ENCODE results near the gene CST9.

The CST9 gene

DNA sequence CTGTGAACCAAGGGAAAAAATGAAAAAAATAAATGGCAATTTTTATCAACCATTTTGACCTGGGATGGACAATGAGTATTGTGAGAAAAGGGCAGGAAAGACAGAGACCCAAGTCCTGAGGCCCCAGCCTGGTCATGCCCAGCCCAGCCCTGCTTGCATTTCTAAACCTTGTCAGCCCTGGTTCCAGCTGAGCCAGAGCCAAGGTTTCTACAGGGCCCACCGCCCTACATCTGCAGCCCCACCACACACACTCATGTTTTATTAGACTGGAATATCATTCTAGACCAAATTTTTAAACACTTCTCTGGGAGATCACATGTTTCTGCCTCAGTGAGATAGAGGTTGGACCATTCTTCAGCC lies 36.8 kb downstream of the CST9 start:
- H3K9me3 ChIP-seq (ENCODE audit: severe bottlenecking) = no peaks in the 10 kb centered on the region
- ATAC-seq (ENCODE audit: low read depth) (no peak), DNase-seq (ENCODE audit: low spot score) (no peak)
- no peaks in the 10 kb centered on the region for H3K27me3 ChIP-seq (ENCODE audit: insufficient read depth, poor library complexity, severe bottlenecking)
- H3K36me3 ChIP-seq (ENCODE audit: low read depth) = no peaks in the 10 kb centered on the region
- no peak overlapping the region for H3K27ac ChIP-seq (ENCODE audit: poor library complexity, severe bottlenecking)
- H3K4me1 ChIP-seq (ENCODE audit: insufficient read depth, poor library complexity, severe bottlenecking) = no peaks in the 10 kb centered on the region
- no peak overlapping the region for H3K4me3 ChIP-seq (ENCODE audit: severe bottlenecking)
- TF ChIP-seq, protein P1, sequence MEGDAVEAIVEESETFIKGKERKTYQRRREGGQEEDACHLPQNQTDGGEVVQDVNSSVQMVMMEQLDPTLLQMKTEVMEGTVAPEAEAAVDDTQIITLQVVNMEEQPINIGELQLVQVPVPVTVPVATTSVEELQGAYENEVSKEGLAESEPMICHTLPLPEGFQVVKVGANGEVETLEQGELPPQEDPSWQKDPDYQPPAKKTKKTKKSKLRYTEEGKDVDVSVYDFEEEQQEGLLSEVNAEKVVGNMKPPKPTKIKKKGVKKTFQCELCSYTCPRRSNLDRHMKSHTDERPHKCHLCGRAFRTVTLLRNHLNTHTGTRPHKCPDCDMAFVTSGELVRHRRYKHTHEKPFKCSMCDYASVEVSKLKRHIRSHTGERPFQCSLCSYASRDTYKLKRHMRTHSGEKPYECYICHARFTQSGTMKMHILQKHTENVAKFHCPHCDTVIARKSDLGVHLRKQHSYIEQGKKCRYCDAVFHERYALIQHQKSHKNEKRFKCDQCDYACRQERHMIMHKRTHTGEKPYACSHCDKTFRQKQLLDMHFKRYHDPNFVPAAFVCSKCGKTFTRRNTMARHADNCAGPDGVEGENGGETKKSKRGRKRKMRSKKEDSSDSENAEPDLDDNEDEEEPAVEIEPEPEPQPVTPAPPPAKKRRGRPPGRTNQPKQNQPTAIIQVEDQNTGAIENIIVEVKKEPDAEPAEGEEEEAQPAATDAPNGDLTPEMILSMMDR (IDR thresholded peaks at IDR 0.05; ENCODE audit: poor library complexity, severe bottlenecking) = no peak

DNA sequence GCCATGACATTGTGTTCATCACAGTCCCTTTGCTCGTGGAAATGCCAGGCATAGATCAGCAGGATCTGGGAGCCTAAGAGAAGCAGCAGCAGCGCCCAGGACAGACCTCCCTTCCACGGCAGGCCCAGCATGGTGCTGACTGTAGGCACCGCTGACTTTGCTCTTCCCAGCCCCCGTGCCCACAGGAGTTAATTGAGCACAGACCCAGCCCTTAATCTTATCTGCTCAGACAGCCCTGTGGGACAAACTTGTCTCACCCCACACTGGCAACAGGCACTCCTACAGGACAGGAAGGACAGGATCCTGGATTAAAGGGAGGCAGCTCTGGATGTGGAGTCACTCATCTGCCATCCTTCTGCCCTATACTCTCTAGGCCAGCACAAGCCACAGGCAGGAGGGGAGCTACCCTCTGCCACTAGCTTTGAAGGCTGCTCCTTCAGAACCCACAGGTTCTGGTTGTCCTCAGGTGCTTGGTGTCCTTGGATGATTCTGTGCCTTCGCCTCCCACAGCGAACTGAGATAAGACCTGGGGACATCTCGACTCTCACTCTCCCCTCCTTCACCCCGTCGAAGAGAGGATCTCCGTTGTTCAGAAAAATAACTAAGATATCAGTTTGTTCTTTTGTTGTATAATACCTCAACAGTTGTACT lies 37.3 kb downstream of the CST9 start, which contains the start of gene CST9L:
Gene CST9L, minus strand, starts transcription at position 165 of the 651 bp plus-strand sequence. Its CDS starts 34 bp downstream, at position 131.
- Histone ChIP-seq H3K36me3 (ENCODE audit: low read depth) (no peaks in the 10 kb centered on the region), H3K27me3 (ENCODE audit: insufficient read depth, poor library complexity, severe bottlenecking) (no peaks in the 10 kb centered on the region), H3K4me1 (ENCODE audit: insufficient read depth, poor library complexity, severe bottlenecking) (no peaks in the 10 kb centered on the region), H3K9me3 (ENCODE audit: severe bottlenecking) (no peaks in the 10 kb centered on the region), H3K27ac (ENCODE audit: poor library complexity, severe bottlenecking) (no peak within 1 kb of the TSS), H3K4me3 (ENCODE audit: severe bottlenecking) (no peak within 1 kb of the TSS)
- TF ChIP-seq, protein P1 (IDR thresholded peaks at IDR 0.05; ENCODE audit: poor library complexity, severe bottlenecking) = no peak
- peak; percentile 17; the same call in 1 of the 3 replicates for ATAC-seq (ENCODE audit: low read depth)
- no peak for DNase-seq (ENCODE audit: low spot score)

DNA sequence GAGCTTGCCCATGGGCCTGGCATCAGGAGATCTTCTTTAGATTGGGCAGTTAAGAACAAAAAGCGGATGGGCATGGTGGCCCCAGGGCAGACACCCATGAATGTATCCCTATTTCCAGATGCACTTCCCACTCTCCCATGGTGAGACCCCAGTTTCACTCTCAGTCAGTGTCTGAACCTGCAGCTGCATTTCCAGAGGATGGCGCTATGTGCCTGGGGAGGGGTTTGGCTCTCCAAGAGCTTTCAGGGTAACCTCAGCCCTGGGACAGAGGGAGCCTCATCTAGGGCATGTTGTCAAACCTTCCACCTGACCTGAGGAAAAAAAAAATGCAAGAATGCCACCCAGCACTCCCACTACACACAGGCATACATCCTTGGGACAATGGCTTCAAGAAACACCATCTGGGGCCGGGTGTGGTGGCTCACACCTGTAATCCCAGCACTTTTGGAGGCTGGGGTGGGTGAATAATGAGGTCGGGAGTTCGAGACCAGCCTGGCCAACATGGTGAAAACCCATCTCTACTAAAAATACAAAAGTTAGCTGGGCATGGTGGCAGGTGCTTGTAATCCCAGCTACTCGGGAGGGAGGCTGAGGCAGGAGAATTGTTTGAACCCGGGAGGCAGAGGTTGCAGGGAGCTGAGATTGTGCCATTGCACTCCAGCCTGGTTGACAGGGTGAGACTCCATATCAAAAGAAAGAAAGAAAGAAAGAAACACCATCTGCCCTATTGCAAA lies 39.4 kb downstream of the CST9 start:
- Histone ChIP-seq H3K9me3 (ENCODE audit: severe bottlenecking) (peaks cover 8% of the 10 kb centered on the region), H3K27ac (ENCODE audit: poor library complexity, severe bottlenecking) (no peak overlapping the region), H3K27me3 (ENCODE audit: insufficient read depth, poor library complexity, severe bottlenecking) (no peaks in the 10 kb centered on the region), H3K36me3 (ENCODE audit: low read depth) (no peaks in the 10 kb centered on the region), H3K4me1 (ENCODE audit: insufficient read depth, poor library complexity, severe bottlenecking) (no peaks in the 10 kb centered on the region), H3K4me3 (ENCODE audit: severe bottlenecking) (no peak overlapping the region)
- DNase-seq (ENCODE audit: low spot score) (no peak), ATAC-seq (ENCODE audit: low read depth) (no peak)
- TF ChIP-seq, protein P1 (IDR thresholded peaks at IDR 0.05; ENCODE audit: poor library complexity, severe bottlenecking) = no peak

DNA sequence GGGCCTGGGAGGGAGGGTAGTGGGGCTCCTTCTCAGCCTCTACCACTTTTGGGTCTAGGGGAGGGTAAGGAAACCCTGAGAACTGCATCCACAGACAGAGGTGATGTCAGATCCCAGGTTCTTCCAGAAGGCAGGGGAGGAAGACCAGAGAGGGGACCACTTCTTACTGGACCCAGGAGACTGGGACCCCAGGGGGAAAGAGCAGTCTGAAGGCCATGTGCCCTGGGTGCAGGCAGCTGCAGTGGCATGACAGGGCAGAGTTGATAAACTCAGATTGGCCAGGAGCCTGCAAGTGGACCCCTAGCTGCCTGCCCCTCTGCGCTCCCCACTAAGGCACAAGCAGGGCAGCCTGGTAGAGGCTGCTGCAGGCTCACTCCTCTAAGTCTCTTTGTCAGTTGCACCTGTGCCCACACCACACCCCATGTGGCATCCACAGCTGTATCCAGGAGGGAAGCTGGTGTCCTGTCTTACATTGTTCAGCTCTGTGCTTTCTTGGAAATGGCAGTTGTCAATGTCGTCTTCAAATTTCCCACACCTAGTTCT lies 40.1 kb downstream of the CST9 start:
- Histone ChIP-seq H3K27ac (ENCODE audit: poor library complexity, severe bottlenecking) (no peak overlapping the region), H3K9me3 (ENCODE audit: severe bottlenecking) (peaks cover 10% of the 10 kb centered on the region), H3K27me3 (ENCODE audit: insufficient read depth, poor library complexity, severe bottlenecking) (no peaks in the 10 kb centered on the region), H3K4me3 (ENCODE audit: severe bottlenecking) (no peak overlapping the region), H3K36me3 (ENCODE audit: low read depth) (no peaks in the 10 kb centered on the region), H3K4me1 (ENCODE audit: insufficient read depth, poor library complexity, severe bottlenecking) (no peaks in the 10 kb centered on the region)
- TF ChIP-seq, protein P1 (IDR thresholded peaks at IDR 0.05; ENCODE audit: poor library complexity, severe bottlenecking) = no peak
- ATAC-seq (ENCODE audit: low read depth) = no peak
- DNase-seq (ENCODE audit: low spot score) = no peak

Data from RWPE2 (cell line).